H9 (cell line): ENCODE data around the gene SPP1. TPM values are rescaled to one million over a fixed set of nuclear protein-coding genes. Genes with fewer than 3 reads are reported as not detected.

ENCODE experiments used
- DNase-seq: peaks from one replicate; pipeline ENCODE4 v3.0.0-alpha.2; 2017
- H2AFZ ChIP-seq: one replicate; pipeline ENCODE4 v1.6.1; 2013; ENCODE audit warnings: mild to moderate bottlenecking, low read length, control low read depth, moderate library complexity
- H2AK5ac ChIP-seq: 2 replicates; pipeline ENCODE4 v1.6.1; 2013; ENCODE audit warnings: low read length, control low read depth, mixed read lengths; ENCODE audit not compliant: insufficient read length
- H2BK120ac ChIP-seq: one replicate; pipeline ENCODE4 v1.6.1; 2013; ENCODE audit warnings: low read depth, mild to moderate bottlenecking, low read length, control low read depth, inconsistent platforms; ENCODE audit not compliant: poor library complexity, severe bottlenecking
- H2BK12ac ChIP-seq: 2 replicates; pipeline ENCODE4 v1.6.1; 2013; ENCODE audit warnings: low read length, control low read depth, mixed read lengths, low read depth; ENCODE audit not compliant: insufficient read length
- H2BK15ac ChIP-seq: 2 replicates; pipeline ENCODE4 v1.6.1; 2013; ENCODE audit warnings: low read depth, low read length, control low read depth
- H2BK20ac ChIP-seq: one replicate; pipeline ENCODE4 v1.6.1; 2013; ENCODE audit warnings: low read depth, mild to moderate bottlenecking, low read length, control low read depth, inconsistent platforms; ENCODE audit not compliant: poor library complexity, severe bottlenecking
- H2BK5ac ChIP-seq: 2 replicates; pipeline ENCODE4 v1.6.1; 2013; ENCODE audit warnings: low read length, control low read depth, mixed read lengths; ENCODE audit not compliant: insufficient read length
- H3K14ac ChIP-seq: 2 replicates; pipeline ENCODE4 v1.6.1; 2013; ENCODE audit warnings: low read length, control low read depth; ENCODE audit not compliant: insufficient read depth
- H3K18ac ChIP-seq: 2 replicates; pipeline ENCODE4 v1.6.1; 2013; ENCODE audit warnings: low read depth, mild to moderate bottlenecking, mixed read lengths, low read length, control low read depth; ENCODE audit not compliant: insufficient read length
- H3K23ac ChIP-seq: 2 replicates; pipeline ENCODE4 v1.6.1; 2013; ENCODE audit warnings: low read length, control low read depth, mixed read lengths, low read depth; ENCODE audit not compliant: insufficient read length
- H3K23me2 ChIP-seq: 2 replicates; pipeline ENCODE4 v1.6.1; 2013; ENCODE audit warnings: low read depth, mild to moderate bottlenecking, mixed read lengths, low read length, control low read depth; ENCODE audit not compliant: insufficient read length, poor library complexity, severe bottlenecking
- H3K27ac ChIP-seq: 2 replicates; pipeline ENCODE4 v1.5.1; 2013; ENCODE audit warnings: low read length, control low read depth, mixed read lengths, low read depth; ENCODE audit not compliant: insufficient read length
- H3K27me3 ChIP-seq: 2 replicates; pipeline ENCODE4 v1.6.1; 2013; ENCODE audit warnings: low read length, control low read depth, inconsistent platforms; ENCODE audit not compliant: insufficient read depth
- H3K4ac ChIP-seq: 2 replicates; pipeline ENCODE4 v1.6.1; 2013; ENCODE audit warnings: low read depth, mild to moderate bottlenecking, control low read depth, inconsistent platforms, low read length, moderate library complexity
- H3K4me1 ChIP-seq: 2 replicates; pipeline ENCODE4 v1.6.1; 2013; ENCODE audit warnings: low read length, control low read depth, inconsistent platforms; ENCODE audit not compliant: insufficient read depth
- H3K4me2 ChIP-seq: 2 replicates; pipeline ENCODE4 v1.6.1; 2013; ENCODE audit warnings: low read length, control low read depth, mixed read lengths; ENCODE audit not compliant: insufficient read length, insufficient read depth
- H3K56ac ChIP-seq: 2 replicates; pipeline ENCODE4 v1.6.1; 2013; ENCODE audit warnings: low read depth, mild to moderate bottlenecking, mixed read lengths, low read length, control low read depth; ENCODE audit not compliant: insufficient read length
- H3K79me1 ChIP-seq: 2 replicates; pipeline ENCODE4 v1.6.1; 2013; ENCODE audit warnings: low read depth, mild to moderate bottlenecking, moderate library complexity, low read length, control low read depth, inconsistent platforms; ENCODE audit not compliant: insufficient read depth, poor library complexity, severe bottlenecking
- H3K79me2 ChIP-seq: 2 replicates; pipeline ENCODE4 v1.6.1; 2013; ENCODE audit warnings: low read length, control low read depth, inconsistent platforms; ENCODE audit not compliant: insufficient read depth
- H3K9ac ChIP-seq: 2 replicates; pipeline ENCODE4 v1.6.1; 2013; ENCODE audit warnings: low read length, control low read depth, mixed read lengths; ENCODE audit not compliant: insufficient read length; ENCODE audit errors: extremely low read depth
- H3K9me3 ChIP-seq: one replicate; pipeline ENCODE4 v1.6.1; 2013; ENCODE audit warnings: low read depth, low read length, inconsistent platforms; ENCODE audit not compliant: control insufficient read depth
- H3T11ph ChIP-seq: one replicate; pipeline ENCODE4 v1.6.1; 2013; ENCODE audit warnings: mild to moderate bottlenecking, low read length, control low read depth, inconsistent platforms
- H4K20me1 ChIP-seq: one replicate; pipeline ENCODE4 v1.6.1; 2013; ENCODE audit not compliant: control insufficient read depth, insufficient read length, insufficient read depth
- H4K5ac ChIP-seq: 2 replicates; pipeline ENCODE4 v1.6.1; 2013; ENCODE audit warnings: low read depth, mild to moderate bottlenecking, mixed read lengths, low read length, control low read depth; ENCODE audit not compliant: insufficient read length
- H4K8ac ChIP-seq: replicated peaks from 2 replicates; pipeline ENCODE4 v1.6.1; 2013; ENCODE audit warnings: low read length, control low read depth, mixed read lengths, low read depth; ENCODE audit not compliant: insufficient read length
- H4K91ac ChIP-seq: 2 replicates; pipeline ENCODE4 v1.6.1; 2013; ENCODE audit warnings: low read depth, mild to moderate bottlenecking, moderate library complexity, mixed read lengths, low read length, control low read depth; ENCODE audit not compliant: insufficient read length
- H3K27ac Mint-ChIP-seq, 3 experiments: 2 replicates in 2 of 3; 3 replicates in 1 of 3; pipeline ENCODE4 v1.8.0; 2020 to 2021; ENCODE audit warnings: mixed read lengths in 3 of 3, mild to moderate bottlenecking in 1 of 3, moderate library complexity in 1 of 3
- H3K27me3 Mint-ChIP-seq: 2 replicates; pipeline ENCODE4 v1.8.0; 2021; ENCODE audit warnings: low read depth, mild to moderate bottlenecking, moderate library complexity, mixed read lengths
- H3K36me3 Mint-ChIP-seq, 3 experiments: 2 replicates in 2 of 3; 3 replicates in 1 of 3; pipeline ENCODE4 v1.8.0; 2020 to 2021; ENCODE audit warnings: low read depth in 3 of 3, mixed read lengths in 3 of 3; ENCODE audit not compliant: insufficient read depth in 1 of 3
- H3K4me1 Mint-ChIP-seq, 2 experiments: 2 replicates each; pipeline ENCODE4 v1.8.0; 2020; ENCODE audit warnings: mixed read lengths in 2 of 2
- H3K4me3 Mint-ChIP-seq, 2 experiments: 2 replicates in 1 of 2; 3 replicates in 1 of 2; pipeline ENCODE4 v1.8.0; 2020 to 2021; ENCODE audit warnings: mild to moderate bottlenecking in 2 of 2, mixed read lengths in 2 of 2, moderate library complexity in 1 of 2
- H3K9me3 Mint-ChIP-seq, 2 experiments: 2 replicates in 1 of 2; 3 replicates in 1 of 2; pipeline ENCODE4 v1.8.0; 2020; ENCODE audit warnings: mild to moderate bottlenecking in 2 of 2, mixed read lengths in 2 of 2, moderate library complexity in 1 of 2
- CTCF ChIP-seq: fragments of 200-600 bp; sonication (generic); conservative IDR thresholded peaks from 3 replicates; pipeline ENCODE4 v1.8.0; 2021; ENCODE audit warnings: antibody characterized with exemption, mild to moderate bottlenecking
- WGBS: extraction: QIAGEN DNeasy Blood & Tissue Kit; methylation state at CpG from one replicate; pipeline ENCODE4 v1.1.7; 2013; ENCODE audit warnings: missing lambda C conversion rate, low lambda C conversion rate, mixed read lengths; ENCODE audit not compliant: insufficient read length; ENCODE audit errors: extremely low coverage; 5-methylcytosine and 5-hydroxymethylcytosine counted together
- total RNA-seq: library from RNA; stranded (reverse); gene quantifications from 2 replicates; pipeline ENCODE4 v1.2.1, GENCODE V29; 2021

SPP1 gene
- total RNA-seq, 1 experiment from 2014 or later: 13.2 TPM

DNA sequence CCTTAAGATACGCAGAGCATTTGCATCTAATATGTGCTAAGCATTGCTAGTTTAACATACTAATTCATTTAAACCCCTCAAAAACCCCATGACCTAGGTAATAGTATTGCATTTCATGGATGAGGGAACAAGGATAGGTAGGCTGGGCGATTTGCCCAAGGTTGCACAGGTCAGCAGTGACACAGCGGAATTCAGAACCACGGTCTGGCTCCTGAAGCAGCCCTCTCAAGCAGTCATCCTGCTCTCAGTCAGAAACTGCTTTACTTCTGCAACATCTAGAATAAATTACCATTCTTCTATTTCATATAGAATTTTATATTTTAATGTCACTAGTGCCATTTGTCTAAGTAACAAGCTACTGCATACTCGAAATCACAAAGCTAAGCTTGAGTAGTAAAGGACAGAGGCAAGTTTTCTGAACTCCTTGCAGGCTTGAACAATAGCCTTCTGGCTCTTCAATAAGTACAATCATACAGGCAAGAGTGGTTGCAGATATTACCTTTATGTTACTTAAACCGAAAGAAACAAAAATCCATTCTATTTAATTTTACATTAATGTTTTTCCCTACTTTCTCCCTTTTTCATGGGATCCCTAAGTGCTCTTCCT lies 555 bp upstream of the SPP1 start:
- no CpG with 5 or more reads among the region's 6 CpGs for WGBS
- H3K4me3 Mint-ChIP-seq: peak overlapping the region in 1 of 2 experiments; percentile 75; a peak in 4 of 5 replicates

More for the DNA sequence above, 555 bp upstream of the SPP1 start:
- Histone ChIP-seq H3K27ac (no peak overlapping the region), H3K18ac (no peak overlapping the region), H2BK5ac (no peak overlapping the region), H3K4me1 (peaks cover 3% of the 10 kb centered on the region; the same call in 1 of the 2 replicates), H3K56ac (no peak overlapping the region), H4K8ac (no peak overlapping the region), H3K9me3 (no peaks in the 10 kb centered on the region), H4K20me1 (no peaks in the 10 kb centered on the region), H3K4me2 (no peak overlapping the region), H2AFZ (no peak overlapping the region), H3K4ac (no peak overlapping the region), H2BK20ac (no peak overlapping the region), H4K91ac (no peak overlapping the region), H3K79me2 (no peaks in the 10 kb centered on the region), H2BK12ac (no peak overlapping the region), H3K23me2 (peaks cover 4% of the 10 kb centered on the region), H3K23ac (no peak overlapping the region), H3T11ph (no peak overlapping the region), H3K14ac (no peak overlapping the region), H4K5ac (no peak overlapping the region), H3K27me3 (no peaks in the 10 kb centered on the region), H3K9ac (no peak overlapping the region), H3K79me1 (no peaks in the 10 kb centered on the region), H2BK120ac (no peak overlapping the region), H2AK5ac (no peak overlapping the region), H2BK15ac (no peak overlapping the region)
- DNase-seq: peak; percentile 49
- Mint-ChIP-seq H3K9me3 (no peaks in the 10 kb centered on the region), H3K27ac (peak overlapping the region; percentile 83 to 98 (median 85); a peak in 4 of 7 replicates), H3K4me1 (peaks cover 32 to 38% of the 10 kb centered on the region in 2 experiments), H3K36me3 (no peaks in the 10 kb centered on the region; a peak in 1 of 7 replicates), H3K27me3 (no peaks in the 10 kb centered on the region)
- TF ChIP-seq CTCF: no peak
